Measurements from ENCODE around the gene CAMK2G.

DNA sequence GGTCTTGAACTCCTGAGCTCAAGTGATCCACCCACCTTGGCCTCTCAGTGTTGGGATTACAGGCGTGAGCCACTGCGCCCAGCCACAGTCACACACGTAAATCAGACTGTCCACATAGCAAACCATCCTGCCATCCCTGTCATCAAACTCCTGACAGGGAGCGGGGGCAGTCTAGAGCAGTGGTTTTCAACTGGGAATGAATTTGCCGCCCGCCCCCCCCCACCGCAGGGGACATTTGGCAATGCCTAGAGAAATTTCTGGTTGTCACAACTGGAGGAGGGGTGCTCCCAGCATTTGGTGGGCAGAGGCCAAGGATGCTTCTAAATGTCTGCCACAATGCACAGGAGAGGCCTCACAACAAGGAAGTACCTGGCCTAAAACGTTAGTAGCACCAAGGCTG, 24.1 kb downstream of the CAMK2G start:
- TF ChIP-seq EZH2phosphoT487 (IDR thresholded peaks at IDR 0.05; ENCODE audit: borderline replicate concordance, low read depth, low read length) = no peak
- TF ChIP-seq, protein P1, sequence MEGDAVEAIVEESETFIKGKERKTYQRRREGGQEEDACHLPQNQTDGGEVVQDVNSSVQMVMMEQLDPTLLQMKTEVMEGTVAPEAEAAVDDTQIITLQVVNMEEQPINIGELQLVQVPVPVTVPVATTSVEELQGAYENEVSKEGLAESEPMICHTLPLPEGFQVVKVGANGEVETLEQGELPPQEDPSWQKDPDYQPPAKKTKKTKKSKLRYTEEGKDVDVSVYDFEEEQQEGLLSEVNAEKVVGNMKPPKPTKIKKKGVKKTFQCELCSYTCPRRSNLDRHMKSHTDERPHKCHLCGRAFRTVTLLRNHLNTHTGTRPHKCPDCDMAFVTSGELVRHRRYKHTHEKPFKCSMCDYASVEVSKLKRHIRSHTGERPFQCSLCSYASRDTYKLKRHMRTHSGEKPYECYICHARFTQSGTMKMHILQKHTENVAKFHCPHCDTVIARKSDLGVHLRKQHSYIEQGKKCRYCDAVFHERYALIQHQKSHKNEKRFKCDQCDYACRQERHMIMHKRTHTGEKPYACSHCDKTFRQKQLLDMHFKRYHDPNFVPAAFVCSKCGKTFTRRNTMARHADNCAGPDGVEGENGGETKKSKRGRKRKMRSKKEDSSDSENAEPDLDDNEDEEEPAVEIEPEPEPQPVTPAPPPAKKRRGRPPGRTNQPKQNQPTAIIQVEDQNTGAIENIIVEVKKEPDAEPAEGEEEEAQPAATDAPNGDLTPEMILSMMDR (conservative IDR thresholded peaks at IDR 0.05; ENCODE audit: low read length) = no peak
